ENCODE measurements around the gene GOLGA6L2.

Gene GOLGA6L2

GRCh38 chr15:23472033-23472432 is 25.0 kb upstream of the GOLGA6L2 start:
- H3K27me3 ChIP-seq (ENCODE audit: control insufficient read depth in 1 of 2, insufficient read depth in 1 of 2, low read length in 2 of 2), result peaks cover 0 to 3% of the 10 kb centered on the region in 2 experiments
- H2AK5ac ChIP-seq (ENCODE audit: low read length, severe bottlenecking), result no peak overlapping the region
- no peak overlapping the region for H2BK5ac ChIP-seq (ENCODE audit: low read depth, low read length, poor library complexity, severe bottlenecking)
- no peaks in the 10 kb centered on the region for H3K79me1 ChIP-seq (replicated peaks; ENCODE audit: low read length, poor library complexity, severe bottlenecking)
- no peak overlapping the region for H4K8ac ChIP-seq (ENCODE audit: low read length)
- no peaks in the 10 kb centered on the region for H3K4me1 ChIP-seq (ENCODE audit: control insufficient read depth, insufficient read depth, low read depth, low read length)
- H4K91ac ChIP-seq (ENCODE audit: low read length), result no peak overlapping the region
- 29% methylated on average over 1 of the region's 1 CpG for WGBS
- no peak overlapping the region for H2BK12ac ChIP-seq (ENCODE audit: low read length in 2 of 2)
- no peak overlapping the region for H3K4me2 ChIP-seq (ENCODE audit: low read length, poor library complexity, severe bottlenecking)
- no peak for DNase-seq
- H3K4ac ChIP-seq (ENCODE audit: low read depth in 1 of 2, low read length in 2 of 2), result no peak overlapping the region
- no peak overlapping the region for H2BK120ac ChIP-seq (ENCODE audit: low read depth, low read length)
- no peaks in the 10 kb centered on the region for H3K9me3 ChIP-seq (ENCODE audit: control insufficient read depth, low read length)
- no peak overlapping the region for H2AFZ ChIP-seq (ENCODE audit: low read depth, low read length)
- H3K14ac ChIP-seq (ENCODE audit: low read length in 2 of 2), result no peak overlapping the region
- H3K27ac ChIP-seq (ENCODE audit: low read length, poor library complexity, severe bottlenecking), result no peak overlapping the region
- H3K23ac ChIP-seq (ENCODE audit: low read length in 2 of 2), result no peak overlapping the region
- H3K36me3 ChIP-seq (ENCODE audit: control insufficient read depth in 1 of 2, insufficient read depth in 2 of 2, low read depth in 1 of 2, low read length in 2 of 2), result no peaks in the 10 kb centered on the region
- H3K9ac ChIP-seq (ENCODE audit: low read length), result no peak overlapping the region
- H3K4me3 ChIP-seq (ENCODE audit: insufficient read depth in 1 of 2, low read depth in 1 of 2, low read length in 2 of 2), result no peak overlapping the region
- H3K18ac ChIP-seq (ENCODE audit: low read depth in 1 of 2, low read length in 2 of 2), result no peak overlapping the region
- no peak overlapping the region for H2BK15ac ChIP-seq (ENCODE audit: low read depth, poor library complexity, severe bottlenecking)

- no peaks in the 10 kb centered on the region for H3K9me3 ChIP-seq (ENCODE audit: control insufficient read depth, low read length)
- no peak overlapping the region for H2BK120ac ChIP-seq (ENCODE audit: low read depth, low read length)
Measured at GRCh38 chr15:23467110-23467600, 20.1 kb upstream of the GOLGA6L2 start.

GRCh38 chr15:23457890-23458289 is 10.8 kb upstream of the GOLGA6L2 start:
- Histone ChIP-seq H3K4me1 (ENCODE audit: control insufficient read depth, insufficient read depth, low read depth, low read length) (no peaks in the 10 kb centered on the region), H3K9ac (ENCODE audit: low read length) (no peak overlapping the region), H3K4ac (ENCODE audit: low read depth in 1 of 2, low read length in 2 of 2) (no peak overlapping the region), H3K9me3 (ENCODE audit: control insufficient read depth, low read length) (no peaks in the 10 kb centered on the region), H3K4me2 (ENCODE audit: low read length, poor library complexity, severe bottlenecking) (no peak overlapping the region), H3K27me3 (ENCODE audit: control insufficient read depth in 1 of 2, insufficient read depth in 1 of 2, low read length in 2 of 2) (no peaks in the 10 kb centered on the region), H3K23ac (ENCODE audit: low read length in 2 of 2) (no peak overlapping the region), H2AK5ac (ENCODE audit: low read length, severe bottlenecking) (no peak overlapping the region), H3K4me3 (ENCODE audit: insufficient read depth in 1 of 2, low read depth in 1 of 2, low read length in 2 of 2) (no peak overlapping the region), H3K36me3 (ENCODE audit: control insufficient read depth in 1 of 2, insufficient read depth in 2 of 2, low read depth in 1 of 2, low read length in 2 of 2) (no peaks in the 10 kb centered on the region), H3K14ac (ENCODE audit: low read length in 2 of 2) (no peak overlapping the region), H2AFZ (ENCODE audit: low read depth, low read length) (no peak overlapping the region), H2BK5ac (ENCODE audit: low read depth, low read length, poor library complexity, severe bottlenecking) (no peak overlapping the region), H3K18ac (ENCODE audit: low read depth in 1 of 2, low read length in 2 of 2) (no peak overlapping the region), H4K91ac (ENCODE audit: low read length) (no peak overlapping the region), H3K79me1 (replicated peaks; ENCODE audit: low read length, poor library complexity, severe bottlenecking) (no peaks in the 10 kb centered on the region), H2BK12ac (ENCODE audit: low read length in 2 of 2) (no peak overlapping the region), H4K8ac (ENCODE audit: low read length) (no peak overlapping the region), H2BK15ac (ENCODE audit: low read depth, poor library complexity, severe bottlenecking) (no peak overlapping the region), H3K27ac (ENCODE audit: low read length, poor library complexity, severe bottlenecking) (no peak overlapping the region), H2BK120ac (ENCODE audit: low read depth, low read length) (no peak overlapping the region)
- 83% methylated on average over 4 of the region's 5 CpGs for WGBS
- no peak for DNase-seq

More at GRCh38 chr15:23467110-23467600, 20.1 kb upstream of the GOLGA6L2 start:
- H2AK5ac ChIP-seq (ENCODE audit: low read length, severe bottlenecking), result no peak overlapping the region
- H3K79me1 ChIP-seq (replicated peaks; ENCODE audit: low read length, poor library complexity, severe bottlenecking), result no peaks in the 10 kb centered on the region
- no peak overlapping the region for H3K4ac ChIP-seq (ENCODE audit: low read depth in 1 of 2, low read length in 2 of 2)
- no peak overlapping the region for H3K27ac ChIP-seq (ENCODE audit: low read length, poor library complexity, severe bottlenecking)
- H3K4me1 ChIP-seq (ENCODE audit: control insufficient read depth, insufficient read depth, low read depth, low read length), result no peaks in the 10 kb centered on the region
- no peak overlapping the region for H3K9ac ChIP-seq (ENCODE audit: low read length)
- no peak overlapping the region for H2AFZ ChIP-seq (ENCODE audit: low read depth, low read length)
- DNase-seq, result peak; percentile 1
- no peak overlapping the region for H3K4me2 ChIP-seq (ENCODE audit: low read length, poor library complexity, severe bottlenecking)
- no peak overlapping the region for H2BK5ac ChIP-seq (ENCODE audit: low read depth, low read length, poor library complexity, severe bottlenecking)
- no peak overlapping the region for H3K4me3 ChIP-seq (ENCODE audit: insufficient read depth in 1 of 2, low read depth in 1 of 2, low read length in 2 of 2)
- no peaks in the 10 kb centered on the region for H3K36me3 ChIP-seq (ENCODE audit: control insufficient read depth in 1 of 2, insufficient read depth in 2 of 2, low read depth in 1 of 2, low read length in 2 of 2)
- no peak overlapping the region for H4K91ac ChIP-seq (ENCODE audit: low read length)
- peaks cover 0 to 3% of the 10 kb centered on the region in 2 experiments for H3K27me3 ChIP-seq (ENCODE audit: control insufficient read depth in 1 of 2, insufficient read depth in 1 of 2, low read length in 2 of 2)
- H2BK15ac ChIP-seq (ENCODE audit: low read depth, poor library complexity, severe bottlenecking), result no peak overlapping the region
- WGBS, result 88% methylated on average over 1 of the region's 3 CpGs
- H3K14ac ChIP-seq (ENCODE audit: low read length in 2 of 2), result no peak overlapping the region
- H3K18ac ChIP-seq (ENCODE audit: low read depth in 1 of 2, low read length in 2 of 2), result no peak overlapping the region
- H3K23ac ChIP-seq (ENCODE audit: low read length in 2 of 2), result no peak overlapping the region
- no peak overlapping the region for H4K8ac ChIP-seq (ENCODE audit: low read length)
- no peak overlapping the region for H2BK12ac ChIP-seq (ENCODE audit: low read length in 2 of 2)

GRCh38 chr15:23446215-23447106 is 582 bp downstream of the GOLGA6L2 start:
- Histone ChIP-seq H2AK5ac (ENCODE audit: low read length, severe bottlenecking) (no peak overlapping the region), H3K23ac (ENCODE audit: low read length in 2 of 2) (no peak overlapping the region), H3K27me3 (ENCODE audit: control insufficient read depth in 1 of 2, insufficient read depth in 1 of 2, low read length in 2 of 2) (peaks cover 0 to 12% of the 10 kb centered on the region in 2 experiments), H2BK12ac (ENCODE audit: low read length in 2 of 2) (no peak overlapping the region), H2AFZ (ENCODE audit: low read depth, low read length) (no peak overlapping the region), H2BK15ac (ENCODE audit: low read depth, poor library complexity, severe bottlenecking) (no peak overlapping the region), H3K79me1 (replicated peaks; ENCODE audit: low read length, poor library complexity, severe bottlenecking) (no peaks in the 10 kb centered on the region), H3K27ac (ENCODE audit: low read length, poor library complexity, severe bottlenecking) (no peak overlapping the region), H3K4me2 (ENCODE audit: low read length, poor library complexity, severe bottlenecking) (no peak overlapping the region), H3K4me1 (ENCODE audit: control insufficient read depth, insufficient read depth, low read depth, low read length) (no peaks in the 10 kb centered on the region), H2BK120ac (ENCODE audit: low read depth, low read length) (no peak overlapping the region), H3K18ac (ENCODE audit: low read depth in 1 of 2, low read length in 2 of 2) (no peak overlapping the region), H3K9ac (ENCODE audit: low read length) (no peak overlapping the region), H3K4me3 (ENCODE audit: insufficient read depth in 1 of 2, low read depth in 1 of 2, low read length in 2 of 2) (no peak overlapping the region), H3K4ac (ENCODE audit: low read depth in 1 of 2, low read length in 2 of 2) (no peak overlapping the region), H2BK5ac (ENCODE audit: low read depth, low read length, poor library complexity, severe bottlenecking) (no peak overlapping the region), H4K91ac (ENCODE audit: low read length) (no peak overlapping the region), H3K9me3 (ENCODE audit: control insufficient read depth, low read length) (no peaks in the 10 kb centered on the region), H4K8ac (ENCODE audit: low read length) (no peak overlapping the region), H3K36me3 (ENCODE audit: control insufficient read depth in 1 of 2, insufficient read depth in 2 of 2, low read depth in 1 of 2, low read length in 2 of 2) (no peaks in the 10 kb centered on the region), H3K14ac (ENCODE audit: low read length in 2 of 2) (no peak overlapping the region)
- WGBS, result 81% methylated on average over 14 of the region's 15 CpGs
- no peak for DNase-seq

Measured in mesenchymal stem cell (in vitro differentiated cells and primary cell).